Measurements from ENCODE around the gene AGXT. TPM values are rescaled to one million over a fixed set of nuclear protein-coding genes. Genes with fewer than 3 reads are reported as not detected.

The AGXT gene
- total RNA-seq, 1 donor from 2014 or later: not detected

- peak; percentile 15 for DNase-seq
- Mint-ChIP-seq H3K9me3 (ENCODE audit: unreplicated experiment) (peaks cover 1% of the 10 kb centered on the region), H3K4me1 (ENCODE audit: low read depth, unreplicated experiment) (peaks cover 3% of the 10 kb centered on the region), H3K27ac (ENCODE audit: unreplicated experiment) (no peak overlapping the region), H3K4me3 (ENCODE audit: unreplicated experiment) (no peak overlapping the region), H3K27me3 (ENCODE audit: unreplicated experiment) (no peaks in the 10 kb centered on the region), H3K36me3 (ENCODE audit: unreplicated experiment) (no peaks in the 10 kb centered on the region)
- no peak for TF ChIP-seq CTCF (IDR thresholded peaks at IDR 0.05; ENCODE audit: partially characterized antibody, unreplicated experiment)
Measured at GRCh38 chr2:240919161-240919781, 50.6 kb downstream of the AGXT start.

GRCh38 chr2:240919786-240920782 is 51.5 kb downstream of the AGXT start:
- Mint-ChIP-seq H3K9me3 (ENCODE audit: unreplicated experiment) (peaks cover 1% of the 10 kb centered on the region), H3K27ac (ENCODE audit: unreplicated experiment) (no peak overlapping the region), H3K27me3 (ENCODE audit: unreplicated experiment) (no peaks in the 10 kb centered on the region), H3K4me3 (ENCODE audit: unreplicated experiment) (no peak overlapping the region), H3K36me3 (ENCODE audit: unreplicated experiment) (no peaks in the 10 kb centered on the region), H3K4me1 (ENCODE audit: low read depth, unreplicated experiment) (peaks cover 3% of the 10 kb centered on the region)
- peak; percentile 15 for DNase-seq
- no peak for TF ChIP-seq CTCF (IDR thresholded peaks at IDR 0.05; ENCODE audit: partially characterized antibody, unreplicated experiment)

GRCh38 chr2:240920783-240921231 is 52.2 kb downstream of the AGXT start:
- peaks cover 1% of the 10 kb centered on the region for H3K9me3 Mint-ChIP-seq (ENCODE audit: unreplicated experiment)
- no peaks in the 10 kb centered on the region for H3K27me3 Mint-ChIP-seq (ENCODE audit: unreplicated experiment)
- no peaks in the 10 kb centered on the region for H3K36me3 Mint-ChIP-seq (ENCODE audit: unreplicated experiment)
- TF ChIP-seq CTCF (IDR thresholded peaks at IDR 0.05; ENCODE audit: partially characterized antibody, unreplicated experiment): no peak
- no peak overlapping the region for H3K4me3 Mint-ChIP-seq (ENCODE audit: unreplicated experiment)
- no peak overlapping the region for H3K27ac Mint-ChIP-seq (ENCODE audit: unreplicated experiment)
- no peak for DNase-seq
- H3K4me1 Mint-ChIP-seq (ENCODE audit: low read depth, unreplicated experiment): peaks cover 3% of the 10 kb centered on the region

GRCh38 chr2:240921311-240921994 is 52.8 kb downstream of the AGXT start:
- H3K9me3 Mint-ChIP-seq (ENCODE audit: unreplicated experiment): peaks cover 1% of the 10 kb centered on the region
- H3K4me3 Mint-ChIP-seq (ENCODE audit: unreplicated experiment): no peak overlapping the region
- no peaks in the 10 kb centered on the region for H3K36me3 Mint-ChIP-seq (ENCODE audit: unreplicated experiment)
- TF ChIP-seq CTCF (IDR thresholded peaks at IDR 0.05; ENCODE audit: partially characterized antibody, unreplicated experiment): no peak
- H3K4me1 Mint-ChIP-seq (ENCODE audit: low read depth, unreplicated experiment): peaks cover 3% of the 10 kb centered on the region
- no peak overlapping the region for H3K27ac Mint-ChIP-seq (ENCODE audit: unreplicated experiment)
- DNase-seq: no peak
- H3K27me3 Mint-ChIP-seq (ENCODE audit: unreplicated experiment): no peaks in the 10 kb centered on the region

Data from glutamatergic neuron (in vitro differentiated cells).